ENCODE results near the gene ICAM3.

Gene ICAM3

GRCh38 chr19:10285393-10285792, 54.0 kb downstream of the ICAM3 start:
- TF ChIP-seq POLR2AphosphoS5 (IDR thresholded peaks at IDR 0.05; ENCODE audit: low read depth, low read length) (no peak), TAF1 (IDR thresholded peaks at IDR 0.05; ENCODE audit: borderline replicate concordance, insufficient read depth, low read length) (no peak), FOXP2 (optimal IDR thresholded peaks at IDR 0.05; ENCODE audit: borderline replicate concordance, extremely low read depth, extremely low read length, insufficient read depth) (no peak), SIN3A (IDR thresholded peaks at IDR 0.05; ENCODE audit: borderline replicate concordance, insufficient read depth, low read length) (no peak)
- TF ChIP-seq, protein P1, sequence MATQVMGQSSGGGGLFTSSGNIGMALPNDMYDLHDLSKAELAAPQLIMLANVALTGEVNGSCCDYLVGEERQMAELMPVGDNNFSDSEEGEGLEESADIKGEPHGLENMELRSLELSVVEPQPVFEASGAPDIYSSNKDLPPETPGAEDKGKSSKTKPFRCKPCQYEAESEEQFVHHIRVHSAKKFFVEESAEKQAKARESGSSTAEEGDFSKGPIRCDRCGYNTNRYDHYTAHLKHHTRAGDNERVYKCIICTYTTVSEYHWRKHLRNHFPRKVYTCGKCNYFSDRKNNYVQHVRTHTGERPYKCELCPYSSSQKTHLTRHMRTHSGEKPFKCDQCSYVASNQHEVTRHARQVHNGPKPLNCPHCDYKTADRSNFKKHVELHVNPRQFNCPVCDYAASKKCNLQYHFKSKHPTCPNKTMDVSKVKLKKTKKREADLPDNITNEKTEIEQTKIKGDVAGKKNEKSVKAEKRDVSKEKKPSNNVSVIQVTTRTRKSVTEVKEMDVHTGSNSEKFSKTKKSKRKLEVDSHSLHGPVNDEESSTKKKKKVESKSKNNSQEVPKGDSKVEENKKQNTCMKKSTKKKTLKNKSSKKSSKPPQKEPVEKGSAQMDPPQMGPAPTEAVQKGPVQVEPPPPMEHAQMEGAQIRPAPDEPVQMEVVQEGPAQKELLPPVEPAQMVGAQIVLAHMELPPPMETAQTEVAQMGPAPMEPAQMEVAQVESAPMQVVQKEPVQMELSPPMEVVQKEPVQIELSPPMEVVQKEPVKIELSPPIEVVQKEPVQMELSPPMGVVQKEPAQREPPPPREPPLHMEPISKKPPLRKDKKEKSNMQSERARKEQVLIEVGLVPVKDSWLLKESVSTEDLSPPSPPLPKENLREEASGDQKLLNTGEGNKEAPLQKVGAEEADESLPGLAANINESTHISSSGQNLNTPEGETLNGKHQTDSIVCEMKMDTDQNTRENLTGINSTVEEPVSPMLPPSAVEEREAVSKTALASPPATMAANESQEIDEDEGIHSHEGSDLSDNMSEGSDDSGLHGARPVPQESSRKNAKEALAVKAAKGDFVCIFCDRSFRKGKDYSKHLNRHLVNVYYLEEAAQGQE (IDR thresholded peaks at IDR 0.05; ENCODE audit: insufficient read depth in 1 of 2, low read depth in 2 of 2, low read length in 2 of 2): no peak

DNA sequence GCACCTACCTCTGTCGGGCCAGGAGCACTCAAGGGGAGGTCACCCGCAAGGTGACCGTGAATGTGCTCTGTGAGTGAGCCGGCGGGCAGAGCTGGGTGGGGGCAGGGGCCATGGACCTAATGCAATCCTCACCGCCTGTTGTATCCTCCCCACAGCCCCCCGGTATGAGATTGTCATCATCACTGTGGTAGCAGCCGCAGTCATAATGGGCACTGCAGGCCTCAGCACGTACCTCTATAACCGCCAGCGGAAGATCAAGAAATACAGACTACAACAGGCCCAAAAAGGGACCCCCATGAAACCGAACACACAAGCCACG, 54.5 kb downstream of the ICAM3 start:
- TF ChIP-seq POLR2AphosphoS5 (IDR thresholded peaks at IDR 0.05; ENCODE audit: low read depth, low read length) (no peak), FOXP2 (optimal IDR thresholded peaks at IDR 0.05; ENCODE audit: borderline replicate concordance, extremely low read depth, extremely low read length, insufficient read depth) (no peak), SIN3A (IDR thresholded peaks at IDR 0.05; ENCODE audit: borderline replicate concordance, insufficient read depth, low read length) (no peak), TAF1 (IDR thresholded peaks at IDR 0.05; ENCODE audit: borderline replicate concordance, insufficient read depth, low read length) (no peak)
- TF ChIP-seq, protein P1 (IDR thresholded peaks at IDR 0.05; ENCODE audit: insufficient read depth in 1 of 2, low read depth in 2 of 2, low read length in 2 of 2): no peak

- TF ChIP-seq, protein P1 (IDR thresholded peaks at IDR 0.05; ENCODE audit: insufficient read depth in 1 of 2, low read depth in 2 of 2, low read length in 2 of 2): no peak
- TF ChIP-seq POLR2AphosphoS5 (IDR thresholded peaks at IDR 0.05; ENCODE audit: low read depth, low read length) (no peak), SIN3A (IDR thresholded peaks at IDR 0.05; ENCODE audit: borderline replicate concordance, insufficient read depth, low read length) (no peak), TAF1 (IDR thresholded peaks at IDR 0.05; ENCODE audit: borderline replicate concordance, insufficient read depth, low read length) (no peak), FOXP2 (optimal IDR thresholded peaks at IDR 0.05; ENCODE audit: borderline replicate concordance, extremely low read depth, extremely low read length, insufficient read depth) (no peak)
Measured at GRCh38 chr19:10284065-10284959, 55.1 kb downstream of the ICAM3 start.

Data from PFSK-1 (cell line).